Measurements from ENCODE around the gene SLC6A9. TPM values are rescaled to one million over a fixed set of nuclear protein-coding genes. Genes with fewer than 3 reads are reported as not detected.

The SLC6A9 gene
- total RNA-seq, 1 experiment from 2014 or later = 12.8 TPM

DNA sequence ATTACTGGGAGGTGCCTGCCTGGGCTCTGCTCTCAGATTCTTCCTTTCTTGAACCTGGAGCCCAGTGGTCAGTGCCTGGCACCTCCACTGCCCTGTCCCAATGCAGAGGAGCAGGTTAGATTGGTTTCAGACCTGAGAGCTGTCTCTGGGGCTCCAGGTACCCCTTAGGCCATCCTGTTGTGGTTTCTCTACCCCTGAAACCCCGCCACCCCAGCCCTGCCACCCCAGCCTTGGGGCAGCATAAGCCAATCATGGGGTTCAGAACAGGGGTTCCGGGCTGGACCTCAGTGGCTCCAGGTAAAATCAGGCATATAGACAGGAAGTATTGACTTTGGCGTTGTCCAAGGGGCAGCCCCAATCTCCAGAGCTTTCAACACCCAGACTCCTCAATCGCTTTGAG, 3.2 kb upstream of the SLC6A9 start:
- no peaks in the 10 kb centered on the region for H3K79me2 ChIP-seq (ENCODE audit: insufficient read depth, low read length)
- no peak overlapping the region for H3K4me3 ChIP-seq (replicated peaks in 1 of 2; ENCODE audit: low read depth in 1 of 2, low read length in 2 of 2)
- ATAC-seq (no peak), DNase-seq (ENCODE audit: low read depth, low spot score) (no peak)
- no peaks in the 10 kb centered on the region for H3K36me3 ChIP-seq (ENCODE audit: control insufficient read depth in 1 of 2, insufficient read depth in 2 of 2, low read length in 2 of 2)
- RAD21 ChIA-PET (ENCODE audit: low non-redundant PET in 1 of 2, low total read pairs in 2 of 2, uncharacterized antibody in 2 of 2, unreplicated experiment in 2 of 2) = no interaction called here
- POLR2A ChIA-PET = no interaction called here
- no peak for TF ChIP-seq EGR1 (IDR thresholded peaks at IDR 0.05; ENCODE audit: low read depth)
- no peak for TF ChIP-seq EZH2 (IDR thresholded peaks at IDR 0.05)
- TF ChIP-seq, protein P1, sequence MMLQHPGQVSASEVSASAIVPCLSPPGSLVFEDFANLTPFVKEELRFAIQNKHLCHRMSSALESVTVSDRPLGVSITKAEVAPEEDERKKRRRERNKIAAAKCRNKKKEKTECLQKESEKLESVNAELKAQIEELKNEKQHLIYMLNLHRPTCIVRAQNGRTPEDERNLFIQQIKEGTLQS (IDR thresholded peaks at IDR 0.05) = no peak
- TF ChIP-seq, protein P2, sequence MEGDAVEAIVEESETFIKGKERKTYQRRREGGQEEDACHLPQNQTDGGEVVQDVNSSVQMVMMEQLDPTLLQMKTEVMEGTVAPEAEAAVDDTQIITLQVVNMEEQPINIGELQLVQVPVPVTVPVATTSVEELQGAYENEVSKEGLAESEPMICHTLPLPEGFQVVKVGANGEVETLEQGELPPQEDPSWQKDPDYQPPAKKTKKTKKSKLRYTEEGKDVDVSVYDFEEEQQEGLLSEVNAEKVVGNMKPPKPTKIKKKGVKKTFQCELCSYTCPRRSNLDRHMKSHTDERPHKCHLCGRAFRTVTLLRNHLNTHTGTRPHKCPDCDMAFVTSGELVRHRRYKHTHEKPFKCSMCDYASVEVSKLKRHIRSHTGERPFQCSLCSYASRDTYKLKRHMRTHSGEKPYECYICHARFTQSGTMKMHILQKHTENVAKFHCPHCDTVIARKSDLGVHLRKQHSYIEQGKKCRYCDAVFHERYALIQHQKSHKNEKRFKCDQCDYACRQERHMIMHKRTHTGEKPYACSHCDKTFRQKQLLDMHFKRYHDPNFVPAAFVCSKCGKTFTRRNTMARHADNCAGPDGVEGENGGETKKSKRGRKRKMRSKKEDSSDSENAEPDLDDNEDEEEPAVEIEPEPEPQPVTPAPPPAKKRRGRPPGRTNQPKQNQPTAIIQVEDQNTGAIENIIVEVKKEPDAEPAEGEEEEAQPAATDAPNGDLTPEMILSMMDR (IDR thresholded peaks at IDR 0.05 in 2 of 3, conservative IDR thresholded peaks at IDR 0.05 in 1 of 3; ENCODE audit: borderline replicate concordance in 1 of 3, insufficient read depth in 1 of 3, low read depth in 2 of 3, low read length in 2 of 3) = no peak
- no peaks in the 10 kb centered on the region for H3K9me2 ChIP-seq (ENCODE audit: insufficient read depth)
- H3K4me2 ChIP-seq (ENCODE audit: low read length) = no peak overlapping the region
- H2AFZ ChIP-seq (ENCODE audit: low read depth, low read length, poor library complexity, severe bottlenecking) = no peak overlapping the region
- no peak overlapping the region for H3K9ac ChIP-seq (ENCODE audit: low read length)
- BruUV-seq (replicated peaks) = no TSS peak
- H4K20me1 ChIP-seq (ENCODE audit: insufficient read depth) = no peaks in the 10 kb centered on the region
- intact Hi-C loops (cut with micrococcal nuclease) = loop anchor here (10.0 kb wide), 1 partner anchor 810 kb away; no protein-coding TSS in a partner anchor
- CTCF ChIA-PET = no interaction called here
- peaks cover 19 to 26% of the 10 kb centered on the region in 2 experiments for H3K4me1 ChIP-seq (ENCODE audit: control insufficient read depth in 1 of 2, insufficient read depth in 2 of 2, low read length in 2 of 2)
- no peak overlapping the region for H3K27ac ChIP-seq (ENCODE audit: low read depth, low read length)
- no peaks in the 10 kb centered on the region for H3K27me3 ChIP-seq (ENCODE audit: insufficient read depth, low read length)
- H3K9me3 ChIP-seq (ENCODE audit: control insufficient read depth in 1 of 2, insufficient read depth in 1 of 2, low read depth in 1 of 2, low read length in 2 of 2) = no peaks in the 10 kb centered on the region

DNA sequence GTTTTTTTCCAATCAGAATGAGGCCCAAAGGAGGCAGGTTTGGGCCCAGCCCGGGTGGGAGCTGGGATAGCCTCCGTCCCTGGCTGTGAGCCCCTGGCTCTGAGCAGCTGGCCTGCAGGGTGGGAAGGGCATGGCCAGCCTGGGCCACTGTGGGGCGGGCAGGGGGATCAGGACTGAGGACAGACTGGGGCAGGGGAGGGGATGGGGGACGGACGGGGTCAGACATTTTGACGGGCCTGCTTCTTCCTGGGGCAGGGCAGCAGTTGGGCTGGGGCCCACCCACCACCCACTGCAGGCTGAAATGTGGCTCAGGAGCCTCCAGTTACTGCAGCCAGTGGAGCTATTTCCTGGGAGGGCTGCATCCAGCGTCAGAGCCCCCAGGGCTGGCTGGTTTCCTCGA, 2.5 kb upstream of the SLC6A9 start:
- no peaks in the 10 kb centered on the region for H3K36me3 ChIP-seq (ENCODE audit: control insufficient read depth in 1 of 2, insufficient read depth in 2 of 2, low read length in 2 of 2)
- BruUV-seq (replicated peaks) = no TSS peak
- CTCF ChIA-PET = interaction anchor here (1.2 kb wide), 1 partner anchor 29 kb away, joined by 3 read pairs; no protein-coding TSS in a partner anchor
- POLR2A ChIA-PET = interaction anchor here (0.8 to 0.9 kb wide), 2 partner anchors 9 to 14 kb away, joined by 3 read pairs; no protein-coding TSS in a partner anchor
- no peaks in the 10 kb centered on the region for H3K79me2 ChIP-seq (ENCODE audit: insufficient read depth, low read length)
- H4K20me1 ChIP-seq (ENCODE audit: insufficient read depth) = no peaks in the 10 kb centered on the region
- no peaks in the 10 kb centered on the region for H3K27me3 ChIP-seq (ENCODE audit: insufficient read depth, low read length)
- H3K4me1 ChIP-seq (ENCODE audit: control insufficient read depth in 1 of 2, insufficient read depth in 2 of 2, low read length in 2 of 2) = peaks cover 26 to 33% of the 10 kb centered on the region in 2 experiments
- intact Hi-C loops (cut with micrococcal nuclease) = loop anchor here (10.0 kb wide), 1 partner anchor 809 kb away; no protein-coding TSS in a partner anchor
- RAD21 ChIA-PET (ENCODE audit: low non-redundant PET in 1 of 2, low total read pairs in 2 of 2, uncharacterized antibody in 2 of 2, unreplicated experiment in 2 of 2) = no interaction called here
- H3K9ac ChIP-seq (ENCODE audit: low read length) = no peak overlapping the region
- H3K27ac ChIP-seq (ENCODE audit: low read depth, low read length) = no peak overlapping the region
- ATAC-seq (no peak), DNase-seq (ENCODE audit: low read depth, low spot score) (no peak)
- H3K4me2 ChIP-seq (ENCODE audit: low read length) = no peak overlapping the region
- H3K4me3 ChIP-seq (replicated peaks in 1 of 2; ENCODE audit: low read depth in 1 of 2, low read length in 2 of 2) = no peak overlapping the region
- H2AFZ ChIP-seq (ENCODE audit: low read depth, low read length, poor library complexity, severe bottlenecking) = no peak overlapping the region
- no peaks in the 10 kb centered on the region for H3K9me2 ChIP-seq (ENCODE audit: insufficient read depth)
- H3K9me3 ChIP-seq (ENCODE audit: control insufficient read depth in 1 of 2, insufficient read depth in 1 of 2, low read depth in 1 of 2, low read length in 2 of 2) = no peaks in the 10 kb centered on the region
- TF ChIP-seq EZH2phosphoT487 (IDR thresholded peaks at IDR 0.05; ENCODE audit: borderline replicate concordance) = no peak
- TF ChIP-seq YY1 (IDR thresholded peaks at IDR 0.05; ENCODE audit: extremely low read depth, insufficient replicate concordance, low read depth, low read length) = no peak
- TF ChIP-seq POLR2A (IDR thresholded peaks at IDR 0.05; ENCODE audit: borderline replicate concordance, extremely low read depth, insufficient read depth, insufficient read length) = no peak
- TF ChIP-seq, protein P3, sequence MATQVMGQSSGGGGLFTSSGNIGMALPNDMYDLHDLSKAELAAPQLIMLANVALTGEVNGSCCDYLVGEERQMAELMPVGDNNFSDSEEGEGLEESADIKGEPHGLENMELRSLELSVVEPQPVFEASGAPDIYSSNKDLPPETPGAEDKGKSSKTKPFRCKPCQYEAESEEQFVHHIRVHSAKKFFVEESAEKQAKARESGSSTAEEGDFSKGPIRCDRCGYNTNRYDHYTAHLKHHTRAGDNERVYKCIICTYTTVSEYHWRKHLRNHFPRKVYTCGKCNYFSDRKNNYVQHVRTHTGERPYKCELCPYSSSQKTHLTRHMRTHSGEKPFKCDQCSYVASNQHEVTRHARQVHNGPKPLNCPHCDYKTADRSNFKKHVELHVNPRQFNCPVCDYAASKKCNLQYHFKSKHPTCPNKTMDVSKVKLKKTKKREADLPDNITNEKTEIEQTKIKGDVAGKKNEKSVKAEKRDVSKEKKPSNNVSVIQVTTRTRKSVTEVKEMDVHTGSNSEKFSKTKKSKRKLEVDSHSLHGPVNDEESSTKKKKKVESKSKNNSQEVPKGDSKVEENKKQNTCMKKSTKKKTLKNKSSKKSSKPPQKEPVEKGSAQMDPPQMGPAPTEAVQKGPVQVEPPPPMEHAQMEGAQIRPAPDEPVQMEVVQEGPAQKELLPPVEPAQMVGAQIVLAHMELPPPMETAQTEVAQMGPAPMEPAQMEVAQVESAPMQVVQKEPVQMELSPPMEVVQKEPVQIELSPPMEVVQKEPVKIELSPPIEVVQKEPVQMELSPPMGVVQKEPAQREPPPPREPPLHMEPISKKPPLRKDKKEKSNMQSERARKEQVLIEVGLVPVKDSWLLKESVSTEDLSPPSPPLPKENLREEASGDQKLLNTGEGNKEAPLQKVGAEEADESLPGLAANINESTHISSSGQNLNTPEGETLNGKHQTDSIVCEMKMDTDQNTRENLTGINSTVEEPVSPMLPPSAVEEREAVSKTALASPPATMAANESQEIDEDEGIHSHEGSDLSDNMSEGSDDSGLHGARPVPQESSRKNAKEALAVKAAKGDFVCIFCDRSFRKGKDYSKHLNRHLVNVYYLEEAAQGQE (IDR thresholded peaks at IDR 0.05; ENCODE audit: low read depth) = no peak
- TF ChIP-seq SIN3A (IDR thresholded peaks at IDR 0.05; ENCODE audit: low read depth) = no peak
- TF ChIP-seq, protein P4, sequence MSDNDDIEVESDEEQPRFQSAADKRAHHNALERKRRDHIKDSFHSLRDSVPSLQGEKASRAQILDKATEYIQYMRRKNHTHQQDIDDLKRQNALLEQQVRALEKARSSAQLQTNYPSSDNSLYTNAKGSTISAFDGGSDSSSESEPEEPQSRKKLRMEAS (IDR thresholded peaks at IDR 0.05) = no peak
- TF ChIP-seq JUND (IDR thresholded peaks at IDR 0.05) = no peak
- no peak for TF ChIP-seq EZH2 (IDR thresholded peaks at IDR 0.05)
- TF ChIP-seq, protein P2 (IDR thresholded peaks at IDR 0.05 in 2 of 3, conservative IDR thresholded peaks at IDR 0.05 in 1 of 3; ENCODE audit: borderline replicate concordance in 1 of 3, insufficient read depth in 1 of 3, low read depth in 2 of 3, low read length in 2 of 3) = no peak

Measured in HCT116 (cell line).